Colonic mucosa (tissue), 4 donors: Measurements from ENCODE around the gene MPRIP. TPM values are rescaled to one million over a fixed set of nuclear protein-coding genes. Genes with fewer than 3 reads are reported as not detected.

Source experiments
- DNase-seq: peaks from one replicate; pipeline ENCODE4 v3.0.0-alpha.2; 2020
- H3K27ac ChIP-seq: fragments of 200-600 bp; one replicate; pipeline ENCODE4 v1.8.0; 2021
- H3K27me3 ChIP-seq: fragments of 200-600 bp; one replicate; pipeline ENCODE4 v1.8.0; 2021
- H3K36me3 ChIP-seq: fragments of 200-600 bp; one replicate; pipeline ENCODE4 v1.8.0; 2021
- H3K4me1 ChIP-seq: fragments of 200-600 bp; one replicate; pipeline ENCODE4 v1.8.0; 2021; ENCODE audit warnings: mild to moderate bottlenecking
- H3K4me3 ChIP-seq: fragments of 200-600 bp; one replicate; pipeline ENCODE4 v1.8.0; 2021
- H3K9ac ChIP-seq, 2 donors: one replicate each; pipeline ENCODE4 v1.7.0; 2013; ENCODE audit warnings: control low read depth in 2 of 2, low read depth in 2 of 2, low read length in 2 of 2
- H3K9me3 ChIP-seq: fragments of 200-600 bp; one replicate; pipeline ENCODE4 v1.8.0; 2021
- intact Hi-C: fragments of 100-400 bp; cut with DNase I; formaldehyde crosslinking; loops from one replicate; pipeline ENCODE4 v1.14.1; 2022
- total RNA-seq, 2 donors: library from RNA; stranded (reverse); fragmentation: NEBNext Ultra II Directional in 1 of 2; extraction: Animal tissue kit (Norgen Biotek cat#: 25700) in 1 of 2; gene quantifications; one replicate each; pipeline ENCODE4 v1.2.1, GENCODE V29; 2021
- TF ChIP-seq, protein P1 (sequence below): fragments of 200-600 bp; IDR thresholded peaks from one replicate; pipeline ENCODE4 v1.8.0; 2022; ENCODE audit warnings: antibody characterized with exemption, mild to moderate bottlenecking
- donor health status: healthy.
- donor health status: DM: no; HTN: no; CAD: no.
- donor health status: DM: no; HTN: no; CAD: no.

The MPRIP gene
- total RNA-seq, 2 donors from 2014 or later, result 146 to 211 TPM

DNA sequence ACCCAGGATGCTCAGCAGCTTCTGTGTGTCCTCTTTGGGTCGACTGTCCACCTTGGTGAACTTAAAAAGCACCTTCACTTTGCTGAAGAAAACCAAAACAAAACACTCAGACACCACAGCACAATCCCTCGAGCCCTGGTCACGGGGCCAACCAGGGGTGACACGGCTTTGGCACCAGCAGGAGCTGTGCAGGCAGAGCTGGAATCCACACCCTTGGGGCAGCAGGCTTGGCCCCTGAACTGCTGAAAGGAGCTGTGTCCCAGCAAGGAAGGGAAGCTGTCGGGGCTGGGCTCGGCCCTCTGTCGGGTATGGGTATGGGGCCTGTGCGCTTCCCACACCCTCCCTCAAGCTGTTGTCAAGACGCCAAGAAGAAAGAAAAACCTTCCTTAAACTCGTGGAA, 171.5 kb downstream of the MPRIP start:
- DNase-seq, result no peak
- H3K4me1 ChIP-seq, result no peaks in the 10 kb centered on the region
- peaks cover 9% of the 10 kb centered on the region for H3K36me3 ChIP-seq
- no peak overlapping the region for H3K27ac ChIP-seq
- TF ChIP-seq, protein P1, sequence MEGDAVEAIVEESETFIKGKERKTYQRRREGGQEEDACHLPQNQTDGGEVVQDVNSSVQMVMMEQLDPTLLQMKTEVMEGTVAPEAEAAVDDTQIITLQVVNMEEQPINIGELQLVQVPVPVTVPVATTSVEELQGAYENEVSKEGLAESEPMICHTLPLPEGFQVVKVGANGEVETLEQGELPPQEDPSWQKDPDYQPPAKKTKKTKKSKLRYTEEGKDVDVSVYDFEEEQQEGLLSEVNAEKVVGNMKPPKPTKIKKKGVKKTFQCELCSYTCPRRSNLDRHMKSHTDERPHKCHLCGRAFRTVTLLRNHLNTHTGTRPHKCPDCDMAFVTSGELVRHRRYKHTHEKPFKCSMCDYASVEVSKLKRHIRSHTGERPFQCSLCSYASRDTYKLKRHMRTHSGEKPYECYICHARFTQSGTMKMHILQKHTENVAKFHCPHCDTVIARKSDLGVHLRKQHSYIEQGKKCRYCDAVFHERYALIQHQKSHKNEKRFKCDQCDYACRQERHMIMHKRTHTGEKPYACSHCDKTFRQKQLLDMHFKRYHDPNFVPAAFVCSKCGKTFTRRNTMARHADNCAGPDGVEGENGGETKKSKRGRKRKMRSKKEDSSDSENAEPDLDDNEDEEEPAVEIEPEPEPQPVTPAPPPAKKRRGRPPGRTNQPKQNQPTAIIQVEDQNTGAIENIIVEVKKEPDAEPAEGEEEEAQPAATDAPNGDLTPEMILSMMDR, result no peak
- intact Hi-C loops, result no loop called here
- H3K27me3 ChIP-seq, result no peaks in the 10 kb centered on the region
- no peaks in the 10 kb centered on the region for H3K9me3 ChIP-seq
- H3K4me3 ChIP-seq, result no peak overlapping the region
- H3K9ac ChIP-seq, result no peak overlapping the region

- H3K4me1 ChIP-seq, result no peaks in the 10 kb centered on the region
- no peak overlapping the region for H3K27ac ChIP-seq
- intact Hi-C loops, result no loop called here
- no peak for DNase-seq
- TF ChIP-seq, protein P1, result no peak
- no peaks in the 10 kb centered on the region for H3K27me3 ChIP-seq
- no peak overlapping the region for H3K9ac ChIP-seq
- H3K4me3 ChIP-seq, result no peak overlapping the region
- peaks cover 12% of the 10 kb centered on the region for H3K36me3 ChIP-seq
- no peaks in the 10 kb centered on the region for H3K9me3 ChIP-seq
Measured at GRCh38 chr17:17214646-17215436, 172.6 kb downstream of the MPRIP start.

GRCh38 chr17:17215575-17215974, 173.3 kb downstream of the MPRIP start:
- H3K9ac ChIP-seq, result no peak overlapping the region
- DNase-seq, result no peak
- H3K27ac ChIP-seq, result no peak overlapping the region
- intact Hi-C loops, result no loop called here
- no peaks in the 10 kb centered on the region for H3K27me3 ChIP-seq
- H3K4me3 ChIP-seq, result no peak overlapping the region
- H3K4me1 ChIP-seq, result no peaks in the 10 kb centered on the region
- TF ChIP-seq, protein P1, result no peak
- no peaks in the 10 kb centered on the region for H3K9me3 ChIP-seq
- peaks cover 14% of the 10 kb centered on the region for H3K36me3 ChIP-seq

GRCh38 chr17:17216236-17216635, 174.0 kb downstream of the MPRIP start:
- H3K4me1 ChIP-seq, result no peaks in the 10 kb centered on the region
- no peak overlapping the region for H3K4me3 ChIP-seq
- peaks cover 20% of the 10 kb centered on the region for H3K36me3 ChIP-seq
- intact Hi-C loops, result no loop called here
- no peak for DNase-seq
- no peaks in the 10 kb centered on the region for H3K27me3 ChIP-seq
- H3K9ac ChIP-seq, result no peak overlapping the region
- H3K27ac ChIP-seq, result no peak overlapping the region
- no peaks in the 10 kb centered on the region for H3K9me3 ChIP-seq
- TF ChIP-seq, protein P1, result no peak

GRCh38 chr17:17216776-17217175, 174.5 kb downstream of the MPRIP start:
- Histone ChIP-seq H3K4me1 (no peaks in the 10 kb centered on the region), H3K27me3 (no peaks in the 10 kb centered on the region), H3K27ac (no peak overlapping the region), H3K36me3 (peaks cover 23% of the 10 kb centered on the region), H3K9me3 (no peaks in the 10 kb centered on the region), H3K4me3 (no peak overlapping the region), H3K9ac (no peak overlapping the region)
- TF ChIP-seq, protein P1, result no peak
- intact Hi-C loops, result no loop called here
- DNase-seq, result no peak
